ENCODE results near the gene VSX2.
A peak's percentile ranks its signal among the peaks of the same experiment; 100 is the strongest.

VSX2 gene

DNA sequence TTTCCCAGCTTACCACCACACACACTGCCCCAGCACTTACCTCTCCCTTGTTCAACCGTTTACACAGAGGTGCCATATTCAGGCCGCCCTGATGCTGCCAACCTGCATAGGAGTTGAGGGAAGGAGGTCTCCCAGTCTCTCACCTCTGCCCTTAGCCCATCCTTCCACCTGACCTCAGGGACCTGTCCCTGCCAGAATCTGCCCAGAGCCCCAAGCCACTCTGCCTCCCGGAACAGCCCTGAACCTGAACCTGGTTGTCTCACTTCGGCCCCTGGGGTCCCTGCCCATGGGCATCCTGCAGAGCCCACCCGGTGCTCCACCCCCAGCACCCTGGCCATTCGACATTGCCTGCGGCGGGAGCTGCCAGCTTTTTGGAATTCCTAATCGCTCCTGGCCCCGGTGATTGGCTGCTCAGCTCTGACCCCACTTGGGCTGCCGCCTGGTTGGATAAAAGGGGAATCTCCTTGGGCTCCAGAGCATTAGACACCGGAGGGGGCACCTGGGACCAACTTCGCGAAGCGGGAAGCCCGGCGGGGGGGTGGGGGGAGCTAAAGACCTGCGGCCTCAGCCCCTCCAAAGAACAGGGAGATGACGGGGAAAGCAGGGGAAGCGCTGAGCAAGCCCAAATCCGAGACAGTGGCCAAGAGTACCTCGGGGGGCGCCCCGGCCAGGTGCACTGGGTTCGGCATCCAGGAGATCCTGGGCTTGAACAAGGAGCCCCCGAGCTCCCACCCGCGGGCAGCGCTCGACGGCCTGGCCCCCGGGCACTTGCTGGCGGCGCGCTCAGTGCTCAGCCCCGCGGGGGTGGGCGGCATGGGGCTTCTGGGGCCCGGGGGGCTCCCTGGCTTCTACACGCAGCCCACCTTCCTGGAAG, at the start of gene VSX2:
Gene VSX2 (plus strand): TSS at position 476 of the 874 bp plus-strand sequence. CDS start 113 bp downstream, at position 589.
- no peak for DNase-seq (ENCODE audit: low read depth)

DNA sequence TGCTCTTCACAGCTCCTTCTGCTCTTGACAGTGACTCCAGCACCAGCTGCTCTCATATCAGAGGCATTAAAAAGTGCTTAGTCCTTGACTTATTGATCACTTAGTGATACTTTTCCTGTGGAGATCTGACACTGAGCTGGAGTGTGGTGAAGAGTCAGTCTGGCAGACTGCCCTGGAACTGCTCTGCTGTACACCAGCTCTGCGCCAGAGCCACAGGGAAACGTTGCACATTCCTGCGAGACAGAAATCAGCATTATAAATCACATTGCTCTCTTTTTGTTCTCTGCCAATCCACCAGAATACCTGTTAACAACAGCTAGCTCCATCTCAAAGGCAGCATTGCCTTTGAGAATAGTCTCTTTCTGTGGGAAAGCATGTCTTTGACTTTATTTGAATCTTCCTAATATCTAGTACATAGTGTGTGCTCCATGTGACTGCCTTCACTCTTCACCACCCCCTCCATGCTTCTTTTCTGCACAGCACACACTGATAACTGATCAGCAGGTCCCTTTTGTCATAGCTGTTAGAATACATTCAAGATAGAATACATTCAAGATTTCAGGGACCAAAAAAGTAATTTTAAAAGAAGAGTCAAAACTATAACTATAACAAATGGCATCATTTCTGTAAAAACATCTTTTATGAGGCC, 48.2 kb upstream of the VSX2 start:
- DNase-seq (ENCODE audit: low read depth), result no peak

DNA sequence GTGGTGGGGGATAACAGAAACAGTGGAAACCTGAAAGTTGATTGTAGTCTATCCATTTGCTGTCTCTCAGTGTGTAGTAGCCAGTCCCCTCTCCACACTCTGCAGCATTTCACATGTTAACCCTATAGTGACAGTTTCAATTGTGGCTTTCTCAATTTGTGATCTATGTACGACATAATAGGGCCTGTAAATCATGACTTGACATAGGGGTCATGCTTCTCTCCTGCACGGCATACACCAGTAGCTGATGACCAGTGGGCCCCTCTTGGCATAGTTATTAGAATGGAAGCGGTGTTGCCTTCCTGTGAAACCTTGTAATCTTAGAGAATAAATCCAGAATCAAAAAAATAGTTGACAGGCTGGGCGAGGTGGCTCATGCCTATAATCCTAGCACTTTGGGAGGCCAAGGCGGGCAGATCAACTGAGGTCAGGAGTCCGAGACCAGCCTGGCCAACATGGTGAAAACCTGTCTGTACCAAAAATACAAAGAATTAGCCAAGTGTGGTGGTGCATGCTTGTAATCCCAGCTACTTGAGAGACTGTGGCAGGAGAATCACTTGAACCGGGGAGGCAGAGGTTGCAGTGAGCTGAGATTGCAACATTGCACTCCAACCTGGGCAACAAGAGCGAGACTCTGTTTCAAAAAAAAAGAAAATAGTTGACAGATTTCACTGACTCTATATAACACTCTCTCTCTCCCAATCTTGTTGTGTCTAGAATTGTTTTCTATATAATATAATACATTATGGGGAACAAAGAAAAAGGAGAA, 44.6 kb upstream of the VSX2 start:
- no peak for DNase-seq (ENCODE audit: low read depth)

DNA sequence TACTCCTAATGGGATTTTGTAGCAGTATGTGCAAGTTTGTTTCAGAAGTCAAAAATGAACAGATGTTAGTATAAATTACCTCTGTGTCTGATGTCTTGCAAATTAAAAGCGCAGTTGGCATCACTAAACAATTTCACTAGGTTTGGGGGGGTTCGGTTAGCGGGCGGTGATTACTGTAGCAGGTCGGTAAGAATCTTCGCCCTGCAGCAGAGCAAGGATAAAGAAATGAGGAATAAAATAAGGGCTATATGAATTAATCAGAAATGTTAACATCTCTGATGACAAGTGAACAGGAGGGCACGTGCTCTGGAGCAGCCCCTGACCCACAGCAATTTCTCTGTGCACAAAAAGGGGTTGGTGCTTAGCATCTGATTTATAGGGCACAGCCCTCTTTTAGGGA, 43.6 kb upstream of the VSX2 start:
- no peak for DNase-seq (ENCODE audit: low read depth)

DNA sequence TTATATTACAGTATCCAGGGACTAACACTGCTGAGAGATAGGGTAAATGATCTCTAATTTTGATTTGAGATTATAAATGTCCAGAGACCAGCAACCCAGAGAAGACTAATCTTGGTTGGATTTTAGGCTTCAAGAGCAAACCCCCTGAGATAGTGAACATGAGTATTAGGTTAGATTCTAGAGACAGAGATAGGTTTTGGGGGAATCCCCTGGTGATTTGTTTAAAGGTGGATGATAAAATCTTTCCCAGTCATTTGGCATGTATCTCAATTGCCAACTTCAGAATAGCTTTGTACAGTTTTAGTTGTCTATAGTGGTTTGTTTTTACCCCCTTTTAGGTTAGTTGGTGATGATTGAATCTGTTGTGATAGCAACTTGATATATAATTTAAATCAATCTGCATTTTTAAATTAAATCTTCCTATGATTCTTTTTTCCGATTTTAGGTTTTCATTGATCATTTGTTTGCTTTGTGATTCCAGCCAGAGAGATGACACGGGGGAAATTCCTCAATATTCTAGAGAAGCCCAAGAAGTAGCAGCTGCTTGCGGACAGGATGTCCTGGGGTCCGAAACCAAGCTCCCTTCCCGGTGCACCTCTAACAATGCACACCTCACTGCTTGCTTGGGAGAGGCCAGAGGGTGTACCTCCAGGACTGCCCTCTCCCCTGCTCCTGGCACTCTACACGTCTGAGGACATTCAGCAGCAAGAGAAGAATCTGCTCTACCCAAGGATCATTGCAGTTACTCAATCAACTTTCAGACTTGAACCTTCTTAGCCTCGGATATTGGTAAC, 40.6 kb upstream of the VSX2 start:
- no peak for DNase-seq (ENCODE audit: low read depth)

DNA sequence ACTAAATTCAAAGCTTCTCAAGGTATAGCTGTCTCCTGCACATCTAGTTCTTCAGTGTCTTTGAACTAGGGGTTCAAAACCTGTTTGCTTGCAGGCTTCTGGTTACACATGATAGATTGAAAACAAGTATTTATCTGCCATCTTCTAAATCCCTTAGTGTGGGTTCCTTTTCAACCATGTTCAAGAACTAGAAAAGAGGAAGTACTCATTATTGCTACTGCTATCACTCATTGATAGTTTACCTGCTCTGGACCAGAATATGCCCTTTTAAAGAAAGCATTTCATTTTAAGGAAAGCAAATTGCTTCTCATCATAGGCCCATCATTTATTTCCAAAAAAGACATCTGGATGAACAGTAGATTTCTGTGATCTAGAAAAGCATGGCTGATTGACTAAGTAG, 37.1 kb upstream of the VSX2 start:
- DNase-seq (ENCODE audit: low read depth), result no peak

DNA sequence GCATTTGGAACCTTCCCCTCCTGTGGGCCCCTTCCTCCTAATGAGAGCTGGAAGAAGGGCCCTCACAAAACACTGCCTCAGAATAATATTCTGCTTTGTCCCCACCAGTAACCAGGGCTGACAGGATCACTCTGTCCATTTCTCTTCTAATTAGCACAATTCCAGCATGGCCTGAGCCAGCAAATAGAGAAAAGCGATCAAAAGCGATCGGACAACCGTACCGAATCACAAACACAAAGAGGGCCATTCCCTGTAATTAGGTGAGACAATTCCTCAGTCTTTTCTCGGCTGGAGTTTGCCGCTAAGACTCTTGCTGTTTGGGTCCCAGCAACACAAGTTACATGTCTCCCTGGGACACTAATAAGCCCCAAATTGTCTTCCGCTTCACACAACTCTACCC, 35.6 kb upstream of the VSX2 start:
- DNase-seq (ENCODE audit: low read depth), result no peak

DNA sequence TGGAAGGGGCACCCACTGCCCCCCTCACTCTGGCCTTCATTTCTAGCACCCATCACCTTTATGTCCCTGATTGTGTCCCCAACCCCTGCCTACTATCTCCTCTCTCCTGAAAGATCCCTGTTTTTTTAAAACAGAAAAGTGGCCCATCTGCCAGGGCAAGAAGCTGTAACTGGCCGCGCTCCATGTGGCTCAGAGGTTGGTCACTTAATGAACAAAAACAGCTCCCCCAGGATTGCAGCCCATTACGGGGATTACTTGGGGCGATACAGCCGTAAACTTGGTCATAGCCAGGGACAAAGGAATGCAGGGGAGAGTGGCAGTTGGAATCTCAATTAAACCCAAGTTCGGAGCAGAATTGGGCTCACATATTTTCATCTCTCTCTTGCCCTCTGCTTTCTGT, 34.8 kb upstream of the VSX2 start:
- DNase-seq (ENCODE audit: low read depth), result no peak

DNA sequence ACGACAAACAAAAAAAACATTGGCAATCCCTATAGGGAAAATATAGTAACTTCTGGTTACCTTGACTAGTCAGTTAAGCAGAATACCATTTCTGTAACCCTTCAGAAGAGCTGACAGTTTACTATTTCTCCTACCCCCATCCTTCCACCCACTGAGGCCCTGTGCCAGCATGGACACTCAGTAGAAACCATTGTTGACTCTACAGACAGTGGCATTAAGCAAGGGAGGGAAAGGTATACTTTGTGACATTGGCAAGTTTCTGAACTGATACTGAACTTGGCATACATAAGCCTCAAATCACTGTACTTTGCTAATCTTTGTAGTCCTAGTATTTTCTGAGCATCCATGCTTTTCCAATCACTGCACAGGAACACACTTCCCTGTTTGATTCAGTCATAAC, 33.4 kb upstream of the VSX2 start:
- DNase-seq (ENCODE audit: low read depth), result no peak

DNA sequence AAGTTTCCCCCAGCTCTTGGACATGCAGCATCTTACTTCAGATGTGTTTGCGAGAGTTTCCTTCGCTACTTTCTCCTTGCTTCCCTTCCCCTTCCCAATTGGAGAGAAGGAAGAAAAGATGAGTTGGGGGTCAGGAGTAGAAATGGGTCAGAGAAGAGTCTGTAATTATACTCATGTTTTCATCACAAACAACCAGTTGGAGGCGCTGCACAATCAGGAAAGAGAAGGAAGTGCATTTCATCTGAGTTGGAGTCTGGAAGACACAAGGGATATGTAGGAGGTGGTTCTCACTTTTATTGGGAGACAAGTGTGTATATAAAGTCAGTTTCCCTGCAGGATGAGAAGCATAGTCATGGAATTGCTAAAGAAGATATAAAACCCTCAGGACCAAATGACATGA, 31.3 kb upstream of the VSX2 start:
- DNase-seq (ENCODE audit: low read depth), result no peak

DNA sequence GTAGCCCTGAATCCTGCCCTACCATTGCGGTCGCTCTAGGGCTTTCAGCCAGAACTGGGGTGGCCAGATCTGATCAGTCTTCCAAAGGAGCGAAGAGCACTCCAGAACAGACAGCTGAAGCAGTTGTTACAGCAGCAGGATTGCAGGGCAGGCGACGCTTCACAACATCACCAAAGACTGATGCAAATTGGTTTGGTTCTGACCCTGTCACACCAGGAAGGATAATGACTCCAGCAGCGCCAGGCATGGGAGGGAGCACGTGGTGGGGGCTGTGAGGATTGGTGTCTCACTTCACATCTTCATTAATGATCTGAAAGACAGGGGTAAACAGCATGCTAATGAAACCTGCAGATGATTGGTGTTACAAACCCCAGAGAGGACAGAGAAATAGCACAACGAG, 30.6 kb upstream of the VSX2 start:
- no peak for DNase-seq (ENCODE audit: low read depth)

DNA sequence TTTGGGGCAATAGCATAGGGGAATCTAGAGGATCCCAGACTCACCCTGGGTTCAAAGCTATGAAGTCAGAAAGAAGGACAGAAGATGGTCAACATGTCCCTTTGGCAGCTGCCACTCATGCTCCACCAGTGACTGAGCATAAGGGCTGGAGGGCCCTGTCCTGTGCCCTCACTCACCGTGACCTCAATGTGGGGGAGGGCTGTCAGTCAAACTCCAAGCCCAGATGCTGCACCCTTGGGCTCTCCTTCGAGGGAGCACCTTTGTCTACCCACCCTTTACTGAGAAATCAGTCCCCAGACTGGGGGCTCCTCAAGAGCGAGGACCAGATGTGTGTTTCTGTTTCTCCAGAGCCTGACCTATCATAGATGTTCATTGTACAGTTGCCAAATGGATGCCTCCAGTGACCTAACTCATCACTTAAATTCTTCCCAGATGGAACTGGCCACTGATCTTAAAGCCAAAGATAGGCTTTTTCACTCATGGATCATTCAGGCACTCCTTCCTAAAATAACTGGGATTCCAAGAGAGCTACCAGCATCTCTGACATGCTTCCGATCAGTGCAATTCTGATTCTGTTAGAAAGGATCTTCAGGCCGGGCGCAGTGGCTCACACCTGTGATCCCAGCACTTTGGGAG, 27.2 kb upstream of the VSX2 start:
- DNase-seq (ENCODE audit: low read depth), result no peak

DNA sequence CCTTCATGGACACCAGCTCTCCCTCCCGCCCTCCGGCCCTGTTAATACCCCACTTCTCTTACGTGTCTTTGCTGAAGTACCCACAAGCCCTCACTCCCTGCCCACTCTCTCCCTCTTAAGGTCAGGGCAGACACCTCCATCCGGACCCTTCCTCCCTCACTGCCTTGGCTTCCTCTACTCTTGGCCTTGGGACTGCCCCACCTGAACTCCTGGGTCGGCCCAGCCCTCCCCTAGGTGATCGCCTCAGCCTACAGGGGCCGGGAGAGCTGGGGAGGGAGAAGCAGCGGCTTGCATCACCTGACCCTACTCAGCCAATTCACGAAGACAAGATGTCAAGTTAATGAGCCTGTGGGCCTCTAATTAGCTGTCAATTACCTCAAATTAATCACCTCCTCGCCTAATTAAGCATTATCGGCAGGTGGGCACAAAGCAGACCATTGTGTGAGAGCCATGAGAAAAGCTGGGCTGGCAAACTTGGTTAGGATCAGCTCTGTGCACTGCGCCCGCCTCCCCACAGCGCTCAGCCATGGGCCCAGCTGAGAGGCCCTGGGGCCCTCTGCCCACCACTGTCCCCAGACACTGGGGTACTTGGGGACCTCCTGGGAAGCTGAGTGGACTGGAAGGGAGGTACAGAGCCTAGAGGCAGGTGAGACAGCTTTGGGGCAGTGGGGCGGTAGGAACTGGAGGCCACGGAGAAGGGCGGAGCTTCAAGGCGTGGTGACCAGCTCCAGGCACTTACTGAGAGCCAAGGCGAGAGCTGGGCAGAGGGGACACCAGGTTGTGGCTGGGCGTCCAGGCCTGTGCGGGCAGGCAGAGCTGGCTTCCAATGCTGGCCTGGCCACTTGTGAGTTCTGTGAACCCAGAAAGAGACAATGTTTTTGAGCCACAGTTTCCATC, 25.1 kb upstream of the VSX2 start:
- DNase-seq (ENCODE audit: low read depth), result no peak

DNA sequence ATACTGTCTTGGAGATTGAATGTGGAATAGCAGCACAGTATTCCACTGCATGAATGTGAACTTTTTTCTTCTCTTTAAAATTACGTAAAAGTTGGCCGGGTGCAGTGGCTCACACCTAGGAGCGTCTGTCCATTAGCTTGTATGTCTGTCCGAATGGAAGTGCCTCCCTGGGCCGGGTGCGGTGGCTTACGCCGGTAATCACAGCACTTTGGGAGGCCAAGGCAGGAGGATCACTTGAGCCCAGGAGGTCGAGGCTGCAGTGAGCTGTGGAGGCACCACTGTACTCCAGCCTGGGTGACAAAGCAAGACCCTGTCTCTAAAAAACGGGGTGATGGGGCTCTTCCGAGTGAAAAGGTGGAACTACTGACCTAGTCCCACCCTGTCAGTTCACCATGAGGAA, 22.6 kb upstream of the VSX2 start:
- no peak for DNase-seq (ENCODE audit: low read depth)

DNA sequence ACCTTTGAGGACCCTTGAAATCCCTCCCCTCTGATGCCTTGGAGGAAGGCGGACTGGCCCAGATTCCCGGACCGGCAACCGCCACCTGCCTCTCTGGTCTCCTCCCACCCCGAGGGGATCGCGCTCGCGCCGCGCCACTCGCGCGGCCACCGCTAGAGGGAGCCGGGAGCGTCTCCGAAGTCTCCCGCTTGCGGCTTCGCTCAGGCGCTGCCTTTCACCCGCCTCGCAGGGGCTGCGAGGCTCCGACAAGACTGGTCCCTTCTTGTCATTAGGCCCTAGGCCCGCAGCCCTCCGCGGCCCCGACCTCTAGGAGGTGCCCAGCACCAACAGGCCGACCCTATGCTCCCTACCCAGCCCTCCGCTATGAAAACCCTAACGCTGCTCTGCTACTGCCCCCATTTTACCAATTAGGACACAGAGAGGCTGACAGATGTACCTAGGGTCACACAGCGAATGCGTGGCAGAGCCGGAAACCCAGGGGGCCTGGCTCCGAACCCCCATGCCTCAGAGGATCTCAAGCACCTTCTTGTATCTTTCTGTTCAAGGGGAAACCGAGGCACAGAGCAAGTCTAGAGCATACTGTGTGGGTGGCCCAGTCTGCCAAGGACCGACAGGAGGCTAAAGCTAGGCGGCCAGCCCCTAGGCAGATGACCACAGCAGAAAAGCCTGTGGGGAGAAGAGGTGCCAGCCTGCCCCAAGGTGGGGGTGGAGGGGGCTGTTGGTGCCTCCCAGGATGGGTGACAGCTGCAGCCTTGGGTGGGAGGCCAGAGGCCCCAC, 21.4 kb upstream of the VSX2 start:
- DNase-seq (ENCODE audit: low read depth), result peak; percentile 24

DNA sequence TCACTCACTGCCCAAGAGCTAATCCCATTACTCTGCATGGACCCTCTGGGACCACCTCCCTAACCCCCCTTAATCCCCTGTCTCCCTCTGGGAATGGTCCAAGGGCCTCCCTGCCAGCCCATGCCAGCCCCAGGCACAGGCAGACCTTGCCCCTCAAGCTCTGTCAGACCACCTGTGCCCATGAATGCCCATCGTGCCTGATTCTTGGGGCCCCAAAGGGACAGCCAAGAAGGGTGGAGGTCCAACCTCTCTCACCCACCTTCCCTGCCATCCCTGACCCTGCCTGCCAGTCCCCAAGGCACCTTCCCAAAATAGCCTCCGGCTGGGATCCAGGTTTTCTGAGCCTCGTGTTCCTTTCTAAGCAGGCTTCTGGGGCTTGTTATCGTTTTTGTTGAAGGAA, 20.8 kb upstream of the VSX2 start:
- no peak for DNase-seq (ENCODE audit: low read depth)

DNA sequence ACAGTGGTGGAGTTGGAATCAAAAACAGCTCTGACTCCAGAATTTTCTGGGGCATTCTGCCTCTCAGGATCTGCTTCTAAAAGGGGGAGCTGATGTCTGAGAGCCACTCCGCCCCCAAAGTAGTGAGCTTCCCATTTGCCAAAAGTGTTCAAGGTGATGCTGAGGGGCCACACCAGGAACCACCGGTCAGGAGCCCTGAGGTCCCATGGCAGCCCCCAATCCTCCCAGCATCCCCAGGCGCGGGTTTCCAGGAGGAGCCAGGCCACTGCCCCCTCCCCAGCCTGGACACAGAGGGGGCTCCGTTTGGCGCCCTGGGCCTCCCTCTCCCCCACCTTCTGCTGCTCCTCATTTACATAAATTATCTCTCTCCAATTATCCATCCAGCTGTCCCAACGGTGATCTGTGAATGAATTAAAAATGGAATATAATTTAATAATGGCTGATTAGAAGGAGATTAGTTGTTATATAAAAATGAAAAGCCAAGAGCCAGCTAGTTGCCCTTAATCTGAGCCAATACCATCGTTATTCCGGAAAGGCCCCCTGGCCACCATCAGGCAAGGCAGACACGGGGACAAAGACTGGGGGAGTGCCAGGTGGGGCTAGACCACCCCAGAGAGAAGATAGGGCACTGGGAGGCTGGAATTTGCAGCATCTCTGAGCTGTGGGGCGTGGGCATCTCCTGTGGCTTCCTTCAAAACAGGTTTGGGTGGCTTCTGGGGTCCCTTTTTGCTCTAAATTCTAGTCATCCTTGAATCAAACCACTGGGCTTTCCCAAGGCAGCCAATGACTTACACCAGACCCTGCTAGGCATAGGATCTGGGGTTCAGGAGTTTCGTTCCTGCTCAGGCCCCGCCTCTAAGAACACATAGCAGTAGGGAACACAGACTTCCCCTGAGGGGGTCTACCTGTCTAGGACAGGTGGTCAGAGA, 19.7 kb upstream of the VSX2 start:
- DNase-seq (ENCODE audit: low read depth), result no peak

DNA sequence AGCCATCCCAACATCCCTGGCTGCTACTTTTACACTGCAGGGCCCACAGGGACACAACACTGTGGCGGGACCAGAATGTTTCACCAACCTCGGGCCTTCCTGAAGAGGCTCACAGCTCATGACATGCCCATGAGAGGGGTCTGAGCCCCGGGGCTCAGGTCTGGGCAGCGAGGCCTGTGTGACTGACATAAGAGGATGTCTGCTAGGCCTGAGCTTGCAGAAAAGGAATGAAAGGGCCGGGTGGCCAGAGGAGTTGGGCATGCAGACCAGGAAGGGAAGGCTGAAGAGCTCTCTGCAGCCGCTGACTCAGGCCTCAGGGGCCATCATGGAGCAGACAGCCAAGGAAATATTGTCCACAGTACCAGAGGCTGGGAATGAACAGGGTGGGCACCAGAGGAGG, 18.3 kb upstream of the VSX2 start:
- no peak for DNase-seq (ENCODE audit: low read depth)

DNA sequence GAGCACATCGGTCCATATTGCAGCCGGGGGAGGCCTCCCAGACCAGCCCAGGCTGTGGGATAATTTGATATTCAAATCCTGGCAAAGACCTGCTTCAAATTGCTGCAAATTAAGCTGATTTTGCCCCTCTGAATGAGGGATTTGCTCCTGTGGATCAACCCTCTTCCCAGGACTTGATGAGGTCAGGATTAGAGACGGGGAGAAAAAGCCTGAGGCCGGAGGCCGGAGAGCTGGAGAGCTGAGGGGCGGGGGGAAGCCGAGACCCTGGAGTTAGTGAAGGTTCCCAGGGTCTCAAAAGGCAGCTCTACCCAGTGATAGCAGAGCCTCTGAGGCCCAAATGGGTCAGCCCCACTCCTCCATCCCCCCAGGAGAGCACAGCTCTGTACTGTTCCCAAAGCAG, 17.5 kb upstream of the VSX2 start:
- DNase-seq (ENCODE audit: low read depth), result no peak
